HG03432 (cell line): ENCODE data around the gene C8A.

ENCODE experiments used
- ATAC-seq: cut with Tn5 transposase; IDR thresholded peaks from one replicate; pipeline ENCODE4 v1.9.1; 2021; ENCODE audit warnings: mild to moderate bottlenecking, moderate library complexity; ENCODE audit not compliant: unreplicated experiment

C8A gene

DNA sequence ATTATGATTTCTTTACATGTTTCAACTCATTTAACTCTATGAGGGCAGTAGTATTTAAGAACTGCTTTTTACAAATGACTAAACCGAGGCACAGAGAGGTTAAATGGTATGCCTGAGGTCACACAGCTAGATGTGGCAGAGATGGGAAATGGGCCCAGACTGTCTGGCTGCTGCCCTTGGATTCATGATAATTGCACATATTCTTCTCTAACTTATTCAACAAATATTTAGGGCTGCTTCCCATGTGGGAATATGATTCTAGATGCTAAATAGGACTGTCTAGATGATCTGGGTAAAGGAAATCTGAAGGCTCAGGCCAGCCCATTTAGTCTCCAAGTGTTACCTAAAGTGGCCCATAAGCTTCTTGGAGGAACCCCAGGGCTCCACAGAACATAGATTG, 26.2 kb downstream of the C8A start:
- ATAC-seq = no peak

DNA sequence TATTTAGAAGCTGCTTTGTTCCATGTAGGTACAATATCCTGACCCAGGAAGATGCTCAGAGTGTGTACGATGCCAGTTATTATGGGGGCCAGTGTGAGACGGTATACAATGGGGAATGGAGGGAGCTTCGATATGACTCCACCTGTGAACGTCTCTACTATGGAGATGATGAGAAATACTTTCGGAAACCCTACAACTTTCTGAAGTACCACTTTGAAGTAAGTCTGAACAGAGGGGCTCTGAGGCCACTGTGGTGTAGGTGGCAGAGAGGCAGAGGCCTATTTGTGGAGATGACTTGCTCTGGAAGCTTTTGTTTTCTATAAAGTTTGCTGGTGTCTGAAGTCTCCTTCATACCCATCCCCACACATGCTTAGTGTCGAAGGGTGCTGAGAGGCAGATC, 26.8 kb downstream of the C8A start:
- ATAC-seq = no peak

GRCh38 chr1:56890229-56890628, 35.6 kb downstream of the C8A start:
- ATAC-seq = no peak

GRCh38 chr1:56894014-56894413, 39.4 kb downstream of the C8A start:
- ATAC-seq = no peak

GRCh38 chr1:56897150-56898004, 42.8 kb downstream of the C8A start:
- no peak for ATAC-seq

GRCh38 chr1:56898005-56898373, 43.4 kb downstream of the C8A start:
- no peak for ATAC-seq

- ATAC-seq = no peak
These were observed 44.3 kb downstream of the C8A start for GRCh38 chr1:56898879-56899278.

GRCh38 chr1:56901716-56902115, 47.1 kb downstream of the C8A start:
- ATAC-seq = no peak

GRCh38 chr1:56903778-56904177, 49.2 kb downstream of the C8A start:
- no peak for ATAC-seq

- ATAC-seq = no peak
These were observed 50.2 kb downstream of the C8A start for GRCh38 chr1:56904663-56905397.

GRCh38 chr1:56905667-56906066, 51.1 kb downstream of the C8A start:
- no peak for ATAC-seq

DNA sequence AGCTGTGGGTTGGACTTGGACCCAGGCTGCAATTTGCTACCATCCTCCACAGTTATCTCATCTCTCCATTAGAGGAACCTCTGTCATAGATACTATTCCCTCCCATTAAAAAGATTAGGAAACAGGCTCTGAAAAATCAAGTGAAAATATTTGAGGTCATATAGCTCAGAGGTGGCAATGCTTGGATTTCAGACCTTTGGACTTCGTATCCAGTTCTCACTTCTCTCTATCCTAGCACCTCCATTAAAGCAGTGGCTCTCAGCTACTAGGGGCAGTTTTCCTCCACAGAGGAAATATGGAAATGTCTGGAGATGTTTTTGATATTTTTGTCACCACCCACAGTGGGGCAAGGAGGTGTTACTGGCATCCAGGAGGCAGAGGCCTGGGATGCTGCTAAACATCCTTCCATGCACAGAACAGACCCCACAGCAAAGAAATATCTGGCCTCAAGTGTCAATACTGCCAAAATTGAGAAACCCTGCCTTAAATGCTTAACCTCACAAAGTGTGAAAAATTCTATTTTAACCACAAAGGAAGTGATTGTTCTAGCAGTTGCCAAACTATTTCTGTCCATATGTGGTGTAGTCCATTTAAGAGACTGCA, 54.1 kb downstream of the C8A start:
- no peak for ATAC-seq

- ATAC-seq = no peak
These were observed 55.9 kb downstream of the C8A start for GRCh38 chr1:56910441-56910985.

GRCh38 chr1:56911098-56911938, 56.7 kb downstream of the C8A start:
- no peak for ATAC-seq

- no peak for ATAC-seq
These were observed 57.7 kb downstream of the C8A start for GRCh38 chr1:56912325-56912724.

- ATAC-seq = no peak
These were observed 61.4 kb downstream of the C8A start for GRCh38 chr1:56915960-56916359.

DNA sequence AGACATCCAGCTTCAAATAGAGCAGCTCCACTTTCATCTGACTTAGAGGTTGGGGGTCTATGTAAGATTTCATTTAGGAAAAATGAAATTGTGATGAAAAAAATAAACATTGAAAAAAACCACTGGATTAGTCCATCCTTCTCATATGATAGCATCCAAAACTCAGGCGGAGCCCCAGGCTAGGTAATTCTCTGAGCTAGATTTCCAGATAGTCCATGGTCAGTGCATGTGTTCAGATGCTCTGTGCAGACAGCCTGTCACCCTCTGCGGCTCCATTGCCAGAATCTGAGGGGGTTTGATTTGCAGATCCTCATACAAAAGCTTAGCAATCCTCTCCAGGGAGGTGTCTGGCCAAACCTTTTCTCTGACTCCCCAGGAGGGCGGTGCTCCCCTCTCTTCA, 62.0 kb downstream of the C8A start:
- ATAC-seq = no peak

GRCh38 chr1:56917356-56917755, 62.8 kb downstream of the C8A start:
- no peak for ATAC-seq

GRCh38 chr1:56920591-56921001, 66.0 kb downstream of the C8A start:
- ATAC-seq = no peak

DNA sequence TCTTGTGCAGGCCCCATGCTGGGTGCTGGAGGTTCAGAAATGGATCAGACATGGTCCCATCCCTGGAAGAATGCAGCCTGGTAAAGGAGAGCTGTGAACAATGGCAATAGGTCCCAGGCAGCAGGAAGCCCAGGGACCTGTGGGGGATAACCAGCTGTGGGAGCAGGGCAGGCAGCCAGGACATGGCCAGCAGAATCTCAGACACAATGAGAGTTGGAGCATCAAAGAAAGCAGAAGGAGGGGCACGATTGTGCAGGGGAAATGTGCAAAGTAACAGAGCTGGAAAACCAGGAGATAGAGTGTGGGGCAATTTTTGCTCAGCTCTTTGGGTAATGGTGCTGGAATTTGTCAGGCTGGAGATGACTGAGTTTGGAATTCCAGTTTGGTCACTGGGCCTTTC, 66.9 kb downstream of the C8A start:
- no peak for ATAC-seq

DNA sequence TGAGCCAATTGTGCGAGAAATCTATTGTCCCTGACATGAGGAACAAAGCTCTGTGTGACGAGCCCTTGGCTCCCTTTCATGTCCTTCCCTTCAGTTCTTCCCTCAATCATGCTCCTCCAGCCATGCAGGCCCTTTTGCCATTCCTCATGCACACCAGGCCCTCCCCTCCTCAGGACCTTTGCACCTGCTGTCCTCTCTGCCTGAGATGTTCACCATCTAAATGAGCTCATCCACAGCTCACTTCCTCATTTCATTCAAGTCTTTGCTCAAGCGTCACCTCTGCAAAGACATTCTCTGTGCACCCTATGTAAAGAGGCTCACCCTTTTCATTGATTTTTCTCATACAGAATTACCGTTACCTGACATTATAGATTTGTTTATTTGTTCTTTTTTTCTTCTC, 67.5 kb downstream of the C8A start:
- no peak for ATAC-seq
